Esophagus muscularis mucosa (tissue), 4 donors: Measurements from ENCODE around the gene CCDC82.

Source experiments
- CTCF ChIP-seq, 3 experiments: fragments of 200-600 bp in 2 of 3; fragments of 450-650 bp in 1 of 3; sonication (generic) in 2 of 3; IDR thresholded peaks; one replicate each; pipeline ENCODE4 v1.5.1; 2017 to 2019; ENCODE audit warnings: antibody characterized with exemption in 3 of 3, mild to moderate bottlenecking in 2 of 3, moderate library complexity in 1 of 3
- EP300 ChIP-seq: sonication (generic); formaldehyde crosslinking; IDR thresholded peaks from one replicate; pipeline ENCODE4 v1.6.1; 2017; ENCODE audit warnings: antibody characterized with exemption
- POLR2A ChIP-seq: fragments of 450-650 bp; IDR thresholded peaks from one replicate; pipeline ENCODE4 v1.6.1; 2017; ENCODE audit warnings: antibody characterized with exemption, moderate library complexity, mild to moderate bottlenecking, low read depth
- POLR2AphosphoS5 ChIP-seq, 2 donors: sonication (generic); formaldehyde crosslinking; IDR thresholded peaks; one replicate each; pipeline ENCODE4 v1.6.1; 2017; ENCODE audit warnings: antibody characterized with exemption in 2 of 2

- no peak for TF ChIP-seq CTCF (IDR thresholded peaks at IDR 0.05)
- TF ChIP-seq POLR2A: no peak
- TF ChIP-seq POLR2AphosphoS5 (IDR thresholded peaks at IDR 0.05): no peak
- TF ChIP-seq EP300: no peak
Observed at GRCh38 chr11:96337541-96338431, 51.9 kb downstream of the CCDC82 start.
